Measurements from ENCODE around the gene RESP18.

Gene RESP18

DNA sequence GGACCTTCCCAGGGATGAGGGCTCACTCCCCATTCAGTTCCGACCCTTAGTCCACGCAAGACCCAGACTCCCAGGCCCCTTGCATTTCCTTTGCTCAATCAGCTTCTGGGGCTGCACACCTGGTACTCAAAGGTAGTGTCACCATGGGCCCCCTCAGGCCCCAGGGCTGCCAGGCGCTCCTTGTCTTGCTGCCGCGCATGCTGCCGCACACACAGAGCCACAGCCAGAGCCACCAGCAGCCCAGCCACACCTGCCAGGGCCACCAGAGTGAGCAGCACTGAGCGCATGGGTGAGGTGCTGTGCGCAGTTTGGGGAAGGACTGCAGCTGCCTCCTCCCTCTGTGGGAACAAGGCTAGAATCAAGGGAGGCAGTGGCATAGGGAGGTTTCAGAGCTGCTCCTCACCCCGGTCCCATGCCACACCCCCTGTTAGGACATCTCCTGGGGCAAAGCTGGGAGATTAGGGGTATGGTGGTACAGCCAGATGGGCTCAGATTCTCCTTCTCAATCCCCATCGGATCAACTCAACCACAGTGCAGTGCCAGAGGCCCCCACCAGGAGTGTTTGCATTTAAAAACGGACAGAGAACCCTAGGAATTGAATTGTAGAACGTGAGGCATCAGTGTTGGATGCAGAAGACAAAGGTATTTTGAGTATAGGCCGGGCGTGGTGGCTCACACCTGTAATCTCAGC is 34.6 kb downstream of the RESP18 start:
- Histone ChIP-seq H3K9ac (ENCODE audit: low read depth, low read length) (no peak overlapping the region), H3K27me3 (ENCODE audit: control insufficient read depth, insufficient read depth, low read length) (peaks cover 40% of the 10 kb centered on the region), H3K4me3 (ENCODE audit: low read length) (no peak overlapping the region), H3K4me2 (ENCODE audit: low read length) (no peak overlapping the region), H3K4me1 (ENCODE audit: control insufficient read depth, insufficient read depth, low read length) (peaks cover 8% of the 10 kb centered on the region), H3K36me3 (ENCODE audit: insufficient read depth, low read length) (no peaks in the 10 kb centered on the region), H3K9me3 (replicated peaks; ENCODE audit: low read length) (no peaks in the 10 kb centered on the region)

DNA sequence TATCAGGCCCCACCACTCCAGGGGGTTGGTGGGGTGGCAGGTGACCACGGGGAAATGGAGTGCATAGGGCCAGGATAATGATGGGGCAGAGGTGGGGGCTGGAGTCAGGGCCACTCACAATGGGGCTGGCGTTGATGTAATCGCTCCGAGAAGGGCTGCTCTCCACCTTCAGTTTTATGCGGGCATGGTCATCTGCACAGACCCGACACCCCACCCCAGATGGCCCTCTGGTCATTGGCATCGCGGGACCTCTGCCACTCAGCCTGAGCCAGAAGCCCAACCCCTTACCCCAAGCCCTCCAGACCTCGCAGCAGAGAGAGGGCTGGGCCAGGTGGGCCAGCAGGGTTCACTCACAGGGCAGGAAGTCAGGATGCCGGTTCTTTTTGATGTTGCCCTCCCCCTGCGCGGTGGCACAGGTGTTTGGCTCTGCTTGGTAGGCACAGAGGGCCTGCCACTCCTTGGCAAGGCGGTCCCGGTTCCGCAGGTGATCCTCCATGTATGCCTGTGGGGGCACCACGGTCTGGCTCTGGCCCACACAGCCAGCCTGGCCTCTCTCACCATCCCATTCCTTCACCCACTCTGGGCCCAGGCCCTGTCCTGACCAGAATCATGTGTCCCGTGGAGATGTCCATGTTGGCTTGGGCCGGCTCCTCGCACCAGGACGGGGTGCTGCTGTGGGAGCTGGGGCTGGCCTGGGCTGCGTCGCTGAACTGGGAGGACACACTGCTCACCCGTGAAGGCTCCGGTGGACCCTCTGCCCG is 35.7 kb downstream of the RESP18 start:
- Histone ChIP-seq H3K9me3 (replicated peaks; ENCODE audit: low read length) (no peaks in the 10 kb centered on the region), H3K4me2 (ENCODE audit: low read length) (no peak overlapping the region), H3K27me3 (ENCODE audit: control insufficient read depth, insufficient read depth, low read length) (peaks cover 29% of the 10 kb centered on the region), H3K4me3 (ENCODE audit: low read length) (no peak overlapping the region), H3K36me3 (ENCODE audit: insufficient read depth, low read length) (no peaks in the 10 kb centered on the region), H3K4me1 (ENCODE audit: control insufficient read depth, insufficient read depth, low read length) (peaks cover 8% of the 10 kb centered on the region), H3K9ac (ENCODE audit: low read depth, low read length) (no peak overlapping the region)

DNA sequence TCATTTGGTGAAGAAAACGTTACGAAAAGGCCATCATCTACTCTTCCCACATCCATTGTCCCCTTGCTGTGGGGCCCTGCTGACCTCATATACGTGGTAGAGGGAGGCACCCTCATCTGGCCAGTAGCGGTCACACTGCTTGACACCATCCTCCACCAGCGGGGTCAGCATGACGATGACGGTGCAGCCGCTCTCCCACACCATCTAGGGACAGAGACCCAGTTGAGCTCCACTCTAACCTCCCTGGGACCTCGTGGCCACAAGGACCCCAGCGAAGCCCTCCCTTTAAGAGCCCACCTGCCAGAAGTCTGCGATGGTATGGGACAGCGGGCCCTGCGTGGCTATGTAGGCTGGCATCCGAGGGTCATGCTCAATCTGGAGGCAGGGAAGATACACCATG is 36.4 kb downstream of the RESP18 start:
- H3K27me3 ChIP-seq (ENCODE audit: control insufficient read depth, insufficient read depth, low read length), result peaks cover 22% of the 10 kb centered on the region
- H3K9me3 ChIP-seq (replicated peaks; ENCODE audit: low read length), result no peaks in the 10 kb centered on the region
- no peak overlapping the region for H3K4me3 ChIP-seq (ENCODE audit: low read length)
- no peaks in the 10 kb centered on the region for H3K36me3 ChIP-seq (ENCODE audit: insufficient read depth, low read length)
- H3K4me1 ChIP-seq (ENCODE audit: control insufficient read depth, insufficient read depth, low read length), result peaks cover 8% of the 10 kb centered on the region
- no peak overlapping the region for H3K4me2 ChIP-seq (ENCODE audit: low read length)
- no peak overlapping the region for H3K9ac ChIP-seq (ENCODE audit: low read depth, low read length)

DNA sequence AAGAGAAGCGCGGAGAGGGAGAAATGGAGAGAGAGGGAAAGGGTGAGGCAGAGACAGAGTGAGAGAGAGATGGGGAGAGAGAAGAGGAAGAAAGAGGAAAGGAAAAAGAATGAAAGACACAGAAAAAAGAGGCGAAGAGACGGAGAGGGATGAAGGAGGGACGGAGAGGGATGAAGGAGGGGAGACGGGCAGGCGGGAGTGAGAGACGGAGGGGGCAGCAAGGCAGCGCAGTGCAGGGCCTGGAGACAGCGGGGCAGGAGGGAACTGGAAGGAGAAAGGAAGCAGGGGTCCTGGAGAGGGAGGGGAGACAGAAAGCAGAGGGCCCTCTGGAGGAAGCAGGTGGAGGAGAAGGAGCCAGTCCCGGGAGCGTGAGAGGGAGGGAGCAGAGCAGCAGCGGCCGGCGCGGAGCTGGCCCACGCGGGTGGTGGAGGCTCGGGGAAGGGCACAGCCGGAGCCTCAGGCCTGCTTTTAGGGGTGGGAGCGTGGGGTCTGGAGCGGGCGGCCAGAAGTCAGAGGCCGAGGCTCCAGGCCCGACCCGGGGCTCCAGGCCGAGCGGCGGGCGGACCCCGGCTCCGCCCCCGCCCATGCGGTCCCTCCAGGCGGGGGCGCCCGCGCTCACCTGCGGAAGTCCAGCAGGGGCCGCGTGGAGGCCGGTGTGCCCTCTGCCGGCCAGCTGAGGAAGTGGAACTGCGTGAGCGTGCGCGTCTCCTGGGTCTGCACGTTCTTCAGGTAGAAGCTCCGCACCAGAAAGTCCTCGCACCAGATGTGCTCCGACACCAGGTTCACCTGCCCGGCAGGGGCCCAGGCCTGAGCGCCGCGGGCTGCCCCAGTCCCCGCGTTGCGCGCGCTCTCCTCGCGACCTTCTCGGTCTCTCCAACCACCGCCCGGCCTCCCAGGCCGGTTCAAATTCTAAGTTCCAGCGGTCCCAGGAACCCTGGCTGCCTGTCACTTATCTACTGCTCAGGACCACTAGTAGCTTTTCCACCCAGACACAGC is 37.9 kb downstream of the RESP18 start:
- Histone ChIP-seq H3K4me2 (ENCODE audit: low read length) (peak overlapping the region; percentile 96), H3K27me3 (ENCODE audit: control insufficient read depth, insufficient read depth, low read length) (peaks cover 8% of the 10 kb centered on the region), H3K9me3 (replicated peaks; ENCODE audit: low read length) (no peaks in the 10 kb centered on the region), H3K36me3 (ENCODE audit: insufficient read depth, low read length) (no peaks in the 10 kb centered on the region), H3K4me3 (ENCODE audit: low read length) (peak overlapping the region; percentile 77), H3K4me1 (ENCODE audit: control insufficient read depth, insufficient read depth, low read length) (peaks cover 14% of the 10 kb centered on the region), H3K9ac (ENCODE audit: low read depth, low read length) (peak overlapping the region; percentile 74)

DNA sequence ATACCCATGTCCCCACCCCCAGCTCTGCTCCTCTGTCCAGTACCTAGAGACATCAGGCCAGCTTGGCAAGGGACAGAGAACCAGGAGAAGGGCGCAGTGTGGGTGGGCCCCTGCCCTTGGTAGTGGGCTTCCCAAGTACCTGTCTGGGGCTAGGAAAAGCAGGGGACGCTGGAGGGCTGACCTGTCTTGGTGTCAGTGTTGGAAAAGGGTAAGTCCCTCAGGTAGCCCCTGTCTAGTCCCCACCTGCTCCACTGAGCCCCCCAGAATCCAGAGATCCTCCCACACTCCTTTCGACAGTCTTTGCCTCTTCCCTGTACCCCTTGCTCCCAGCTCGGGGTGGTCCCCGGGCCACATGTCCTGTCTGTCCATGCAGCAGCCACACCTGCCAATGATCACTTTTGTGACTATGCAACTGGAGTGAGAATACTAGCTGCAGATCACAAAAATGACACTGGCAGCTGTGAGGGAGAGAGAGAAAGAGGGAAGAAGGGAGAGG is 38.8 kb downstream of the RESP18 start:
- no peaks in the 10 kb centered on the region for H3K36me3 ChIP-seq (ENCODE audit: insufficient read depth, low read length)
- no peaks in the 10 kb centered on the region for H3K9me3 ChIP-seq (replicated peaks; ENCODE audit: low read length)
- peaks cover under 1% of the 10 kb centered on the region for H3K27me3 ChIP-seq (ENCODE audit: control insufficient read depth, insufficient read depth, low read length)
- no peak overlapping the region for H3K9ac ChIP-seq (ENCODE audit: low read depth, low read length)
- no peak overlapping the region for H3K4me3 ChIP-seq (ENCODE audit: low read length)
- no peak overlapping the region for H3K4me2 ChIP-seq (ENCODE audit: low read length)
- H3K4me1 ChIP-seq (ENCODE audit: control insufficient read depth, insufficient read depth, low read length), result peaks cover 22% of the 10 kb centered on the region

DNA sequence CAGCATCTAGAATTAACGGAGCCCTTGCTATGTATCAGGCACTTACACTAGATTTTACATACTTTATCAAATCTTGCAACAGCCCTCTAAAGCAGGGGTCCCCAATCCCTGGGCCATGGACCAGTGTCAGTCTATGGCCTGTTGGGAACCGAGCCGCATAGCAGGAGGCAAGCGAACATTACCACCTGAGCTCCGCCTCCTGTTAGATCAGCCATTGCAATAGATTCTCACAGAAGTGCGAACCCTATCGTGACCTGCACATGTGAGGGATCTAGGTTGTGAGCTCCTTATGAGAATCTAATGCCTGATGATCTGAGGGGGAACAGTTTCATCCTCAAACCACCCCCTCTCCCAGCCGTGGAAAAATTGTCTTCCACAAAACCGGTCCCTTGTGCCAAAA is 39.9 kb downstream of the RESP18 start:
- Histone ChIP-seq H3K27me3 (ENCODE audit: control insufficient read depth, insufficient read depth, low read length) (no peaks in the 10 kb centered on the region), H3K9me3 (replicated peaks; ENCODE audit: low read length) (no peaks in the 10 kb centered on the region), H3K4me2 (ENCODE audit: low read length) (no peak overlapping the region), H3K36me3 (ENCODE audit: insufficient read depth, low read length) (no peaks in the 10 kb centered on the region), H3K9ac (ENCODE audit: low read depth, low read length) (no peak overlapping the region), H3K4me3 (ENCODE audit: low read length) (no peak overlapping the region), H3K4me1 (ENCODE audit: control insufficient read depth, insufficient read depth, low read length) (peaks cover 22% of the 10 kb centered on the region)

DNA sequence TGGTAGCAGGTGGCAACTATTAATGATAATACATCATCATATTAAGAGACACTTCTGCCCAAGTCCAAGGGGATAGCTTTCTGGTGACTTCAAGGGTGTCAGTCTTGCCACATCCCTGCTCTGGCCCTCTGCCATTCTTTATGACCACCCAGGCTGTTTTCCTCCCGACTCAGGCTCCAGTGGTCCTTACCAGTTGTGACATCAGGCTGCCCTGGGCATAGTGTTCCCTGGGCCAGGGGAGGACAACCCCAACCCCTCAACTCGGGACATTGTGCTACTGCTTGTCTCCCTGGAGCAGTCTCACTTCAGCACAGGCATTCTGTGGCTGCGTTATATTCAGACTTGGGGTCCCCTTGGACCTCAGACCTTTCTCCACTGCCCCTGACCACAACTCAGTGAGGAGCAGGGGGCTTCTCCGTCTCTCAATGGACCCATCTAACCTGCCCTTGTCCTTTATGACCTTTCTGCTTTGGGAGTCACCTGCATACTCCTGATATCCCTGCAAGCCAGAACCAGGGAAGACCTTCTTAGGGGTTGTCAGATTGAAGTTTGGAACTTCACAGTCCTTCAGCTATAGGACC is 40.5 kb downstream of the RESP18 start:
- Histone ChIP-seq H3K27me3 (ENCODE audit: control insufficient read depth, insufficient read depth, low read length) (no peaks in the 10 kb centered on the region), H3K36me3 (ENCODE audit: insufficient read depth, low read length) (no peaks in the 10 kb centered on the region), H3K4me2 (ENCODE audit: low read length) (no peak overlapping the region), H3K9me3 (replicated peaks; ENCODE audit: low read length) (no peaks in the 10 kb centered on the region), H3K9ac (ENCODE audit: low read depth, low read length) (no peak overlapping the region), H3K4me3 (ENCODE audit: low read length) (no peak overlapping the region), H3K4me1 (ENCODE audit: control insufficient read depth, insufficient read depth, low read length) (peaks cover 23% of the 10 kb centered on the region)

DNA sequence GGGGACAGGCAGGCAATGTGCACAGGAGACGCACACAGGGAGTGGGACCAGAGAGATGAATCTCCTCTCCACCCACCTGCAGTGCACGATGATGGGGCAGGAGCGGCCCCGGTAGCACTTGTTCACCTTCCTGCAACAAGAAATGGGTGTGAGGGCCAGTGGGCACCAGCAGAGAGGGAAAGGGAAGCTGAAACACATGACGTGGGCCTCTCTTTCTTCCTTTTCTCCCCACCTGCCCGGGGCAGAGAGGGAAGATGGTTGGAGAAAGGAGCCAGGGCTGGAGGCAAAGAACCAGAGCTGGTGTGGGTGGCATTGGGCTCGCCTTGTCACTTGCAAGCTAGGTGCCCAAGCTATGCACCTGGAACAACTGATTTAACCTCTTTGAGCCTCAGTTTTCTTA is 41.1 kb downstream of the RESP18 start:
- H3K4me3 ChIP-seq (ENCODE audit: low read length), result no peak overlapping the region
- H3K36me3 ChIP-seq (ENCODE audit: insufficient read depth, low read length), result no peaks in the 10 kb centered on the region
- H3K27me3 ChIP-seq (ENCODE audit: control insufficient read depth, insufficient read depth, low read length), result no peaks in the 10 kb centered on the region
- H3K9ac ChIP-seq (ENCODE audit: low read depth, low read length), result no peak overlapping the region
- peaks cover 29% of the 10 kb centered on the region for H3K4me1 ChIP-seq (ENCODE audit: control insufficient read depth, insufficient read depth, low read length)
- H3K9me3 ChIP-seq (replicated peaks; ENCODE audit: low read length), result no peaks in the 10 kb centered on the region
- no peak overlapping the region for H3K4me2 ChIP-seq (ENCODE audit: low read length)

DNA sequence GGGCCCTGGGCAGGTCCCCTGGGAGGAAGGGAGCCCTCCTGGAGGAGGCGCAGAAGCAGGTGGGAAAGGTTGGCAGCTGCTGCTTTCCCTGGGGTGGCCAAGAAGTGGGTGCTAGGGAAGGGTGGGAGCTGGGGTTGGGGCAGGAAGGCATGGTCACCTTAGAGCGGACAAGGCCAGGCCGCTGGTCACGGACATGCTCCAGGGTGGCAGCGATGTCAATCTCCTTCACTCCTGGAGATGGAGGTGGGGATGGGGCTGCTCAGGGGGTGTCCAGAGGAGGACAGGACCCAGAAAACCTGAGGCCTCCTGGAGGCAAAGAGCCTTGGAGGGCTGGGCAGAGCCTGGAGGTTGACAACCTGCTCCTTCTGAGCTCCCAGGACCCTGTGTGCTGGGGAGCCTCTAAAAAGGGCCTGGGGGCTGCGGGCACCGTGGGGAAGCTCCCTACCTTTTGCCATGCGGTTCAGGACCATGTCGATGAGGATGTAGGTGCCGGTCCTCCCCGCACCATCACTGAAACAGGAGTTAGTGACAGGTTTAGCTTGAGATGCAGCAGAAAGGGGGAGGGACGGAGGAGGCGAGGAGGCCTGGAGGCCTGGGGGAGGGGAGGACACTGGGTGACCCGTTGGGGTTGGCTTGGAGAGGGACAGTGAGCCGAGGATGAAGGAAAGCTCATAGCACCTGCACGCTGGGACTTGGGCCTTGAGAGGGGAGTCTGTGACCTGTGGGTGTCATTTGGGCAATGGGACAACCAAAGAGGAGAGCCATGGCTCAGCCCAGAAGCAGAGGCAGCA is 42.0 kb downstream of the RESP18 start:
- Histone ChIP-seq H3K27me3 (ENCODE audit: control insufficient read depth, insufficient read depth, low read length) (no peaks in the 10 kb centered on the region), H3K4me3 (ENCODE audit: low read length) (no peak overlapping the region), H3K4me1 (ENCODE audit: control insufficient read depth, insufficient read depth, low read length) (peaks cover 36% of the 10 kb centered on the region), H3K4me2 (ENCODE audit: low read length) (no peak overlapping the region), H3K9ac (ENCODE audit: low read depth, low read length) (no peak overlapping the region), H3K9me3 (replicated peaks; ENCODE audit: low read length) (no peaks in the 10 kb centered on the region), H3K36me3 (ENCODE audit: insufficient read depth, low read length) (no peaks in the 10 kb centered on the region)

DNA sequence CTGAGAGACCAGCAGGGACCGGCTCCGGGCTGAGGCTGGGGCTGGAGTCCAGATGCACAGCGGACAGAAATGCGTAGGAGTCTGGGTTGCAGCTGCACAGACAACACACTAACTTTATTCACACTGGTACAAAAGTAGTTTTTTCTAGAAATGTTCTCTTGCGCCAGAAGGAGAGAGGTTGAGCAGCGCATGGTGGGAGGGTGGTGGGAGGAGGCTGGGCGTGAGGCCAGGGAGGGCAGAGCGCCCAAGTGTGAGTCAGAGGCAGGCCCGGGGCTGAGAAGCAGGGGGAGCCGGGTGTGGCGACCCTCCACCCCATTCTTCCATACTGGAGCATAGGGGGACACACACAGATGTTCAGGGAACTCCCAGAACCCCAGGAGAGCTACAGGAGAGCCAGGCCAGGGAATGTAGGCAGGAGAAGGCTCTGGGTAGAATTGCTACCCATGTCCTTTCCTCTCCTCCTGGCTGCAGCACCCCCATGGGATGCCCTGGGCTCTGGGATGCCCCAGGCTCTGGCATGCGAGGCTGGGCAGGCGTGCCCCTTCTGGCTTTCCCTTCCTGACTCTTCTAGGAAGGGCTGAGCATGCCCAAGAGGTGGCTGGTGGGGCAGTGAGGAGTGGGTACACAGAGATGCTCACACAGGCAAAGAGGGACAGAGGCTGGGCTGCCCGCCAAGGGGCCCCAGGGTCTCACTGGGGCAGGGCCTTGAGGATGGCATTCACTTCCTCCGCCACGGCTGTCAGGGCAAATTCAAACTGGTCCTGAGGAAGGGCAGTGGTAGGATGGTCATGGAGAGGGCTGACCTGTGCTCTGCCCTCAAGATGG is 42.8 kb downstream of the RESP18 start:
- H3K4me3 ChIP-seq (ENCODE audit: low read length), result no peak overlapping the region
- peaks cover under 1% of the 10 kb centered on the region for H3K36me3 ChIP-seq (ENCODE audit: insufficient read depth, low read length)
- no peak overlapping the region for H3K9ac ChIP-seq (ENCODE audit: low read depth, low read length)

More for the DNA sequence above, 42.8 kb downstream of the RESP18 start:
- H3K4me2 ChIP-seq (ENCODE audit: low read length), result peak overlapping the region; percentile 52
- no peaks in the 10 kb centered on the region for H3K27me3 ChIP-seq (ENCODE audit: control insufficient read depth, insufficient read depth, low read length)
- peaks cover 41% of the 10 kb centered on the region for H3K4me1 ChIP-seq (ENCODE audit: control insufficient read depth, insufficient read depth, low read length)
- no peaks in the 10 kb centered on the region for H3K9me3 ChIP-seq (replicated peaks; ENCODE audit: low read length)
